Measurements from ENCODE around the gene DOP1A. TPM values are rescaled to one million over a fixed set of nuclear protein-coding genes. Genes with fewer than 3 reads are reported as not detected.

The DOP1A gene
- total RNA-seq, result 22.3 and 33.5 TPM in 2 replicates

- DNase-seq, result peak; percentile 97
Observed at GRCh38 chr6:83067448-83068439, at the start of gene DOP1A. Gene DOP1A (plus strand): TSS chr6:83067671. CDS start chr6:83096978, 29,307 bp downstream.

GRCh38 chr6:83019741-83020140 is 47.7 kb upstream of the DOP1A start:
- DNase-seq, result no peak

GRCh38 chr6:83031689-83032088 is 35.8 kb upstream of the DOP1A start:
- no peak for DNase-seq

GRCh38 chr6:83038246-83038645 is 29.2 kb upstream of the DOP1A start:
- no peak for DNase-seq

- DNase-seq, result no peak
Observed at GRCh38 chr6:83042467-83043053, 24.9 kb upstream of the DOP1A start.

GRCh38 chr6:83044091-83044768 is 23.2 kb upstream of the DOP1A start:
- no peak for DNase-seq

- no peak for DNase-seq
Observed at GRCh38 chr6:83047065-83047754, 20.3 kb upstream of the DOP1A start.

GRCh38 chr6:83051377-83052172 is 15.9 kb upstream of the DOP1A start:
- peak; percentile 46 for DNase-seq

- no peak for DNase-seq
Observed at GRCh38 chr6:83053678-83054077, 13.8 kb upstream of the DOP1A start.

GRCh38 chr6:83055366-83055964 is 12.0 kb upstream of the DOP1A start:
- peak; percentile 69 for DNase-seq

GRCh38 chr6:83057705-83058321 is 9.7 kb upstream of the DOP1A start:
- DNase-seq, result peak; percentile 77

- no peak for DNase-seq
Observed at GRCh38 chr6:83061190-83061589, 6.3 kb upstream of the DOP1A start.

- DNase-seq, result no peak
Observed at GRCh38 chr6:83062225-83062624, 5.2 kb upstream of the DOP1A start.

- peak; percentile 89 for DNase-seq
Observed at GRCh38 chr6:83065511-83066192, 1.8 kb upstream of the DOP1A start, which contains the start of gene UBE3D. Gene UBE3D (minus strand): TSS chr6:83065841. CDS start chr6:83065718, 123 bp downstream.

- no peak for DNase-seq
Observed at GRCh38 chr6:83068616-83069015, 1.1 kb downstream of the DOP1A start.

- no peak for DNase-seq
Observed at GRCh38 chr6:83069633-83070032, 2.2 kb downstream of the DOP1A start.

- DNase-seq, result peak; percentile 73
Observed at GRCh38 chr6:83071023-83071422, 3.6 kb downstream of the DOP1A start.

GRCh38 chr6:83071707-83072106 is 4.2 kb downstream of the DOP1A start:
- no peak for DNase-seq

GRCh38 chr6:83072726-83073125 is 5.3 kb downstream of the DOP1A start:
- no peak for DNase-seq

- DNase-seq, result no peak
Observed at GRCh38 chr6:83073615-83074014, 6.1 kb downstream of the DOP1A start.

Measured in dermis blood vessel endothelial cell (primary cell).